ENCODE results near the gene RIF1. TPM values are rescaled to one million over a fixed set of nuclear protein-coding genes. Genes with fewer than 3 reads are reported as not detected.

RIF1 gene
- total and polyA plus RNA-seq, 4 donors: 2.3 to 49.1 (median 21.9) TPM

DNA sequence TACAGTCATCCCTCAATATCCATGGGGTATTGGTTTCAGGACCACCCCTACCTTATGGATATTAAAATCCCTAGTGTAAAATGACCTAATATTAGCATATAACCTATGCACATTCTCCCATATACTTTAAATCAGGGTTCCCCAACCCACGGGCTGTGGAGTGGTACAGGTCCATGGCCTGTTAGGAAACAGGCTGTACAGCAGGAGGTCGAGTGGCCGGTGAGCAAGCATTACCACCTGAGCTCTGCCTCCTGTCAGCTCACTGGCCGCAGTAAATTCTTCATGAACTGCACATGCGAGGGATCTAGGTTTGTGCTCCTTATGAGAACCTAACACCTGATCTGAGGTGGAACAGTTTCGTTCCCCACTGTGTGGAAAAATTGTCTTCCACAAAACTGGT is 73.8 kb downstream of the RIF1 start:
- WGBS, 2 donors: 94 to 98% methylated on average over 6 of the region's 6 CpGs
- peaks cover 0 to 7% of the 10 kb centered on the region in 2 donors for H3K36me3 ChIP-seq (ENCODE audit: control insufficient read depth in 1 of 2, insufficient read depth in 2 of 2, low read length in 1 of 2)
- intact Hi-C loops (cut with DNase I): no loop called here

DNA sequence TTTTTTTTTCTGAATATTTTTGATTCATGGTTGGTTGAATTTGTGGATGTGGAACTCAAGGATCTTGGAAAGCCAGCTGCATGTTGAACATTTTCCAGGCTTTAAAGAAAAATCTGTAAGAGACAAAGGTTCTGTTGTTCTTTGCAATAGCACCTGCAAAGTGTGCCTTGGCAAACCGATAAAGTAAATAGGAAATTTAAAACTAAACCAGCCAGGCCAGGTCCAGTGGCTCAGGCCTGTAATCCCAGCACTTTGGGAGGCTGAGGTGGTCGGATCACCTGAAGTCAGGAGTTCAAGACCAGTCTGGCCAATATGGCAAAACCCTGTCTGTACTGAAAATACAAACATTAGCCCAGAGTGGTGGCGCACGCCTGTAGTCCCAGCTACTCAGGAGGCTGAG is 74.4 kb downstream of the RIF1 start:
- intact Hi-C loops (cut with DNase I): no loop called here
- 96 to 97% methylated on average over 4 of the region's 4 CpGs for WGBS, 2 donors
- no peaks in the 10 kb centered on the region for H3K9me3 ChIP-seq (ENCODE audit: control insufficient read depth, low read length)
- H3K4me3 ChIP-seq (ENCODE audit: low read length in 2 of 2): no peak overlapping the region
- H3K4me1 ChIP-seq (ENCODE audit: control insufficient read depth in 1 of 2, insufficient read depth in 2 of 2, low read length in 2 of 2): no peaks in the 10 kb centered on the region
- H3K27me3 ChIP-seq (ENCODE audit: control insufficient read depth in 1 of 2, insufficient read depth in 2 of 2, low read length in 1 of 2): no peaks in the 10 kb centered on the region
- no peak overlapping the region for H3K27ac ChIP-seq (ENCODE audit: low read depth in 1 of 2, low read length in 2 of 2)
- DNase-seq (no peak), ATAC-seq (ENCODE audit: low FRiP score) (no peak)
- peaks cover 0 to 7% of the 10 kb centered on the region in 2 donors for H3K36me3 ChIP-seq (ENCODE audit: control insufficient read depth in 1 of 2, insufficient read depth in 2 of 2, low read length in 1 of 2)

More for the DNA sequence above, 73.8 kb downstream of the RIF1 start:
- no peak overlapping the region for H3K27ac ChIP-seq (ENCODE audit: low read depth in 1 of 2, low read length in 2 of 2)
- no peak overlapping the region for H3K4me3 ChIP-seq (ENCODE audit: low read length in 2 of 2)
- no peaks in the 10 kb centered on the region for H3K27me3 ChIP-seq (ENCODE audit: control insufficient read depth in 1 of 2, insufficient read depth in 2 of 2, low read length in 1 of 2)
- H3K9me3 ChIP-seq (ENCODE audit: control insufficient read depth, low read length): no peaks in the 10 kb centered on the region
- DNase-seq: no peak
- ATAC-seq (ENCODE audit: low FRiP score): no peak
- no peaks in the 10 kb centered on the region for H3K4me1 ChIP-seq (ENCODE audit: control insufficient read depth in 1 of 2, insufficient read depth in 2 of 2, low read length in 2 of 2)

DNA sequence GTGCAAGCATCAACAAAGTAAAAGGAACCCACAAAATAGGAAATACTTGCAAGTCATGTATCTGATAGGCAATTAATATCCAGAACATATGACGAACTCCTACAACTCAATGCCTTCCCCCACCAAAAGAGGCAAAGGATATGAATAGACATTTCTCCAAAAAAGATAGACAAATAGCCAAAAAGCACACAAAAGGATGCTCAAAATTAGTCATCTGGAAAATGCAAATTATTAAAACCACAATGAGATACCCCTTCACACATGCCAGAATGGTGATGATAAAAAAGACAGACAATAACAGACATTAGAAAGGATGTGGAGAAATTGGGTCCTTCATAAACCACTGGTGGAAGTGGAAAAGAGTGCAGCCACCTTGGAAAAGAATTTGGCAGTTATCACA is 76.4 kb downstream of the RIF1 start:
- no peaks in the 10 kb centered on the region for H3K4me1 ChIP-seq (ENCODE audit: control insufficient read depth in 1 of 2, insufficient read depth in 2 of 2, low read length in 2 of 2)
- no peaks in the 10 kb centered on the region for H3K27me3 ChIP-seq (ENCODE audit: control insufficient read depth in 1 of 2, insufficient read depth in 2 of 2, low read length in 1 of 2)
- H3K9me3 ChIP-seq (ENCODE audit: control insufficient read depth, low read length): no peaks in the 10 kb centered on the region
- H3K4me3 ChIP-seq (ENCODE audit: low read length in 2 of 2): no peak overlapping the region
- intact Hi-C loops (cut with DNase I): no loop called here
- peaks cover 0 to 7% of the 10 kb centered on the region in 2 donors for H3K36me3 ChIP-seq (ENCODE audit: control insufficient read depth in 1 of 2, insufficient read depth in 2 of 2, low read length in 1 of 2)
- WGBS, 2 donors: 94 to 96% methylated on average over 1 of the region's 1 CpG
- ATAC-seq (ENCODE audit: low FRiP score): no peak
- H3K27ac ChIP-seq (ENCODE audit: low read depth in 1 of 2, low read length in 2 of 2): no peak overlapping the region
- DNase-seq: no peak

DNA sequence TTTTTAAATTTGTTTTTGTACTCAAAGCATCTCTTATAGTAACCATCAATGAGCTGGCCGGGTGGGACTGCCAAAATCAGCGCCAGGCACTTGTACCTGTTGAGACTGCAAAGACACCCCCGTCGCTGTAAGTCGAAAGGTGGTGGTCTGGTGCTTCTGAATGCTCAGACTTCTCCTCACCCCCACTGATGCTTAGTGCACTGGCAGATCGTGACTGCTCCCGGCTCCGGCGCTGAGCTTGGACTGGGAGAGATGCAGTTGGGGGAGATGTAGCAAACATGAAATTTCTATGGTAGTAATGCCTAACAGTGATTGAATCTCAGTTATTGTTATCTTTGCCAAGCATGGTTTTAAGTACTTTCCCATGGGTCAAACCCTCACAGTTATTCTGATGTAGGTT is 80.6 kb downstream of the RIF1 start:
- Histone ChIP-seq H3K36me3 (ENCODE audit: control insufficient read depth in 1 of 2, insufficient read depth in 2 of 2, low read length in 1 of 2) (peaks cover 0 to 8% of the 10 kb centered on the region in 2 donors), H3K4me3 (ENCODE audit: low read length in 2 of 2) (no peak overlapping the region), H3K9me3 (ENCODE audit: control insufficient read depth, low read length) (no peaks in the 10 kb centered on the region), H3K4me1 (ENCODE audit: control insufficient read depth in 1 of 2, insufficient read depth in 2 of 2, low read length in 2 of 2) (no peaks in the 10 kb centered on the region), H3K27ac (ENCODE audit: low read depth in 1 of 2, low read length in 2 of 2) (no peak overlapping the region), H3K27me3 (ENCODE audit: control insufficient read depth in 1 of 2, insufficient read depth in 2 of 2, low read length in 1 of 2) (no peaks in the 10 kb centered on the region)
- 95 to 97% methylated on average over 9 of the region's 9 CpGs for WGBS, 2 donors
- DNase-seq (no peak), ATAC-seq (ENCODE audit: low FRiP score) (no peak)
- intact Hi-C loops (cut with DNase I): no loop called here

DNA sequence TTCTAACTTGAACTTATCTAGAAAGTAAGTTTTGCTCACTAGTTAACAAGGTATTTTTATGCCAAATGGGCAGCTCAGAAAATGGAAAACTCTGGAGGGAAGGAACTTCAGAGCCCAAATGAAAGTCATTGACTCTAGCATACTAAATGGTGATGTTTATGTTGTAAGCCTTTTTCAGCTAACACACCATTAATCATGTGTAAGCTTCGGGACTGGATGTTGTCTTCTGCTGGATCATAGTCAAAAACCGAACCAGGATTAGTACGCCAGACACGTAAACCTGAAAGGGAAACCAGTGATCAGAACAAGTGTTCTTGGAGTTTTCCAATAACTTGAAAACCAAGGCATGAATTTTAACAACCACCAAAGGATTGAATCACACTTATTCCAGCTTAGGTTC is 81.8 kb downstream of the RIF1 start:
- DNase-seq: no peak
- no peaks in the 10 kb centered on the region for H3K9me3 ChIP-seq (ENCODE audit: control insufficient read depth, low read length)
- intact Hi-C loops (cut with DNase I): no loop called here
- ATAC-seq (ENCODE audit: low FRiP score): no peak
- no peaks in the 10 kb centered on the region for H3K4me1 ChIP-seq (ENCODE audit: control insufficient read depth in 1 of 2, insufficient read depth in 2 of 2, low read length in 2 of 2)
- no peak overlapping the region for H3K27ac ChIP-seq (ENCODE audit: low read depth in 1 of 2, low read length in 2 of 2)
- peaks cover 0 to 3% of the 10 kb centered on the region in 2 donors for H3K36me3 ChIP-seq (ENCODE audit: control insufficient read depth in 1 of 2, insufficient read depth in 2 of 2, low read length in 1 of 2)
- WGBS, 2 donors: 77 to 81% methylated on average over 4 of the region's 4 CpGs
- H3K27me3 ChIP-seq (ENCODE audit: control insufficient read depth in 1 of 2, insufficient read depth in 2 of 2, low read length in 1 of 2): no peaks in the 10 kb centered on the region
- no peak overlapping the region for H3K4me3 ChIP-seq (ENCODE audit: low read length in 2 of 2)

DNA sequence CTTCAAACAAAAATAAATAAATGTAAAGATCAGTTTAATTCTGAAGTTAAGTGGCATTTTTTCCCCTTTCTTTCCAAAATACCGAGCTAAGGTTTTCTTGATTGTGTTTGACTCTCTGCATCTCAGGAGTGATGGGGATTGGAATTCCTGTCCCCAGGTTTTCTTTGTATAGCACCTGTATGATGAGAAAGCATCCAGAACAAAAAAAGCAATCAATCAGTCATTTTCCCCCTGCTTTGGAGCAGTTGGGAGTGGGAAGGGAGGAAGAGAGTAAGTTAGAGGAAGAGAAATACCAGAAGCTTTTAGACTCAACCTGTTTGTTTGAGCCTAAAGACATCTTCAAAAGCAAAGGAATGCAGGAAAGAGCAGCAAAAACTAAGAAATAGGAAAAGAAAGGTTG is 88.5 kb downstream of the RIF1 start:
- no peaks in the 10 kb centered on the region for H3K9me3 ChIP-seq (ENCODE audit: control insufficient read depth, low read length)
- no peak for ATAC-seq (ENCODE audit: low FRiP score)
- no peaks in the 10 kb centered on the region for H3K4me1 ChIP-seq (ENCODE audit: control insufficient read depth in 1 of 2, insufficient read depth in 2 of 2, low read length in 2 of 2)
- H3K27ac ChIP-seq (ENCODE audit: low read depth in 1 of 2, low read length in 2 of 2): no peak overlapping the region
- WGBS, 2 donors: 91 to 93% methylated on average over 1 of the region's 1 CpG
- no peak for DNase-seq
- H3K36me3 ChIP-seq (ENCODE audit: control insufficient read depth in 1 of 2, insufficient read depth in 2 of 2, low read length in 1 of 2): peaks cover 0 to 3% of the 10 kb centered on the region in 2 donors
- H3K4me3 ChIP-seq (ENCODE audit: low read length in 2 of 2): no peak overlapping the region
- intact Hi-C loops (cut with DNase I): no loop called here
- H3K27me3 ChIP-seq (ENCODE audit: control insufficient read depth in 1 of 2, insufficient read depth in 2 of 2, low read length in 1 of 2): no peaks in the 10 kb centered on the region

DNA sequence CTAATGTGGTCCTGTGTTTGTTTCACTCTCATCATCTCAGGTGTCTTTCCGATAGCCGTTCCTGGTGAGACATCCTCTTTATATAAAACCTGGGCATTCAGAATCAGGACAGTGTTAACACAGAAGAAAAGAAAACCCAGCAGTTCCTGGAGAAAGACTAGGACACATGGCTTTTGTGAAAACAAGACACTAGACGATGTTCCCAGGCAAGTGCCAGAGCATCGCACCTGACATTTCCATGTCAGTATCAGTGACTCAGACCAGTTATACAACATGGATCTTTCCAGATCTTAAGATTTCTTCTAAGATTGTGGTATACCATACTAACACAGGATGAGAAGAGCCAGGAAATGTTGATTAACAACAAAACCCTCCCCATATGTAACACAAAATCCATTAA is 96.5 kb downstream of the RIF1 start:
- ATAC-seq (ENCODE audit: low FRiP score) (no peak), DNase-seq (no peak)
- 97 to 98% methylated on average over 4 of the region's 4 CpGs for WGBS, 2 donors
- Histone ChIP-seq H3K4me3 (ENCODE audit: low read length in 2 of 2) (no peak overlapping the region), H3K4me1 (ENCODE audit: control insufficient read depth in 1 of 2, insufficient read depth in 2 of 2, low read length in 2 of 2) (no peaks in the 10 kb centered on the region), H3K9me3 (ENCODE audit: control insufficient read depth, low read length) (no peaks in the 10 kb centered on the region), H3K36me3 (ENCODE audit: control insufficient read depth in 1 of 2, insufficient read depth in 2 of 2, low read length in 1 of 2) (peaks cover 0 to 2% of the 10 kb centered on the region in 2 donors), H3K27ac (ENCODE audit: low read depth in 1 of 2, low read length in 2 of 2) (no peak overlapping the region), H3K27me3 (ENCODE audit: control insufficient read depth in 1 of 2, insufficient read depth in 2 of 2, low read length in 1 of 2) (no peaks in the 10 kb centered on the region)
- intact Hi-C loops (cut with DNase I): no loop called here

DNA sequence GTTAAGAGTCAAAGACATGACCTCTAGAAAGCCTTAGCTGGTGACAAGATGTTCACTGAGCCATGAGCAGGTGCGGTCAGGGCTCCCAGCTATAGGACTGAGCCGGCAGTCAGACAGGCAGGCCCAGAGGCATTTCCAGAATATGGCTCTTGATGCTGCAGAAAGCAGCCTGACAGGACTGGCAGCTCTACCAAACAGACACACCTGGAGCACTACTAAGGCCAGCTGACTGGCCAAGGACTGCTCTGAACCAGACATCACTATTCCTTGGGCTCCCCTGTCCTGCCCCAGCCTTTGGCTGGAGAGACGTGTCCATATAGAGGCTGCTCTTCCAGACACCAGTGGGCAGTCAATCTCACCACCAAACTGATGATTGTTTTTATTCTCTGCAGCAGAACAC is 98.8 kb downstream of the RIF1 start:
- peaks cover 0 to 2% of the 10 kb centered on the region in 2 donors for H3K36me3 ChIP-seq (ENCODE audit: control insufficient read depth in 1 of 2, insufficient read depth in 2 of 2, low read length in 1 of 2)
- ATAC-seq (ENCODE audit: low FRiP score) (no peak), DNase-seq (no peak)
- H3K27me3 ChIP-seq (ENCODE audit: control insufficient read depth in 1 of 2, insufficient read depth in 2 of 2, low read length in 1 of 2): no peaks in the 10 kb centered on the region
- WGBS, 2 donors: 89 to 92% methylated on average over 3 of the region's 3 CpGs
- H3K4me1 ChIP-seq (ENCODE audit: control insufficient read depth in 1 of 2, insufficient read depth in 2 of 2, low read length in 2 of 2): no peaks in the 10 kb centered on the region
- no peak overlapping the region for H3K27ac ChIP-seq (ENCODE audit: low read depth in 1 of 2, low read length in 2 of 2)
- no peak overlapping the region for H3K4me3 ChIP-seq (ENCODE audit: low read length in 2 of 2)
- intact Hi-C loops (cut with DNase I): no loop called here
- H3K9me3 ChIP-seq (ENCODE audit: control insufficient read depth, low read length): no peaks in the 10 kb centered on the region

DNA sequence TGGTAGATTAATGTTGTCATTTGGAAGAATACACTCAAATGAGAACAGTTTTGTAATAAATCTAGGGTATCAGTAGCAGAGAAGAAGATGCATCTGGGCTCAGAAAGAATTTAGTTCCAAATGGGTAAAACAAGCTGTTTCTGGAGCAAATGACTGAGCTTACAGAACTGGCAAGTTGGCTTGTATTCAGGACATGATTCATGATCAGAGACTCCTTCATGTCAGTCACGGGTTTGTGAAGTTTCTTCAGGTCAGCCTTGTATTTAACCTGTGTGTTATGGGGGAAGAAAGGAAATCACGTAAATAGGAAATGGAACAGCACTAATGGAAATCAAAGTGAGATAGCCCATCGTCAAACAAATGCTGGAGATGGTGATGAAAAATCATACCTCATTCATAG is 109.1 kb downstream of the RIF1 start:
- Histone ChIP-seq H3K9me3 (ENCODE audit: control insufficient read depth, low read length) (no peaks in the 10 kb centered on the region), H3K4me3 (ENCODE audit: low read length in 2 of 2) (no peak overlapping the region), H3K36me3 (ENCODE audit: control insufficient read depth in 1 of 2, insufficient read depth in 2 of 2, low read length in 1 of 2) (no peaks in the 10 kb centered on the region), H3K27me3 (ENCODE audit: control insufficient read depth in 1 of 2, insufficient read depth in 2 of 2, low read length in 1 of 2) (no peaks in the 10 kb centered on the region), H3K4me1 (ENCODE audit: control insufficient read depth in 1 of 2, insufficient read depth in 2 of 2, low read length in 2 of 2) (no peaks in the 10 kb centered on the region), H3K27ac (ENCODE audit: low read depth in 1 of 2, low read length in 2 of 2) (no peak overlapping the region)
- WGBS, 2 donors: 90% methylated on average over 3 of the region's 3 CpGs
- ATAC-seq (ENCODE audit: low FRiP score) (no peak), DNase-seq (no peak)
- intact Hi-C loops (cut with DNase I): no loop called here
